Measurements from ENCODE around the gene DOK6.
A peak's percentile ranks its signal among the peaks of the same experiment; 100 is the strongest.
"Not testable (repeated sequence)": the region's sequence is repeated elsewhere in the genome, so short reads cannot be mapped to it uniquely, and the experiment has no call there.

Gene DOK6
- total RNA-seq, result 0 to 0.30 (median 0) reads per million in 4 donors

DNA sequence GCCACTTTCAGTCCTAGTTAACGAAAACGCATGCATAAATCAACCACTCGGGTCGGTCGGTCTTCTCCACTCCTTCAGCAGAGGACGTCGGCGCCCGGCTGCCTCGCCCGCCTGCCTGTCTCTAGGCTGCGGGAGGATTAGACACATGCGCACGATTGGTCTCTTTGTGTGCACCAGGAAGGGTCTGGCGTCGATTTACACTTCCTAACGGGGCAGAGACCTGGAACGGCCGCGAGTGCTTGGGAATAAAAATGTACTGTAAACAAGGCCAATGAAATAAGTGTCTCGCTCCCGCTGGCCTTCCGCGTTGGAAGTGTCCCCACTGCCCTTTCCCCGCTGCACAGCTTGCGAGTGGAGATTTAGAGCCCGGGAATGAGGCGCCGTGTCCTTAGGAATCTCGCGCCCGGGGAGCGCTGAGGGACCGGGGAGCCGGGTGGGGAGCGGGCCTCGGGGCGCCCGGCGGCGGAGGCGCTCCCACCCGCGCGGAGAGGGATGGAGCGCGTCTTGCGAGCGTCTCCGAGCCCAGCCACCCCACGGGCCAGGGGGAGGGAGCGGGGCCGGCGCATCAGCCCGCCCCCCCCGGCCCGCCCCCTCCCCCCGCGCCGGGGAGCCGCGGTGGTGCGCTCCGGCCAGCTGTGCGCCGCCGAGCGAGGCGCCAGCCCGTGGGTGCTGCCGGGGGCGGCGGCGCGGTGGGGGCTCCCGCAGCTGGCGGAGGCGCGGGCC is at the start of gene DOK6:
Gene DOK6 (plus strand): TSS at position 636 of the 723 bp plus-strand sequence.
- peak in 1 of 5 donors; percentile 8 for DNase-seq

DNA sequence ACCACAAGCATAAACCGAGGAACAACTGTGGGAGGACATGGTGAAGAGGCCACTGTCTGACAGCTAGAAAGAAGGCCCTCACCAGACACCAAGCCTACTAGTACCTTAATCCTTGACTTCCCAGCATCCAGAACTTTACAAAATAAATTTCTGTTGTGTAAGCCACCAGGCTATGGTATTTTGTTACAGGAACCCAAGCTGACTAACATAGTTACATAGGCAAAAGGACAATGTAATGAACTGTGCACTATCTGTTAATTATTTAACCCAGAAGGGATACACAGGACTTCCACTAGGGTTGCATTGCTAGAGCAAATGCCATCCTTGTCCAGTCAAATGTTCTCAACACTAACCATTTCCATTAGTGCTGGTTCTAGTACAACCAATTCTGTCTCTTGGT is 47.7 kb upstream of the DOK6 start:
- DNase-seq, result no peak

GRCh38 chr18:69357590-69357989 is 43.1 kb upstream of the DOK6 start:
- DNase-seq, result no peak

DNA sequence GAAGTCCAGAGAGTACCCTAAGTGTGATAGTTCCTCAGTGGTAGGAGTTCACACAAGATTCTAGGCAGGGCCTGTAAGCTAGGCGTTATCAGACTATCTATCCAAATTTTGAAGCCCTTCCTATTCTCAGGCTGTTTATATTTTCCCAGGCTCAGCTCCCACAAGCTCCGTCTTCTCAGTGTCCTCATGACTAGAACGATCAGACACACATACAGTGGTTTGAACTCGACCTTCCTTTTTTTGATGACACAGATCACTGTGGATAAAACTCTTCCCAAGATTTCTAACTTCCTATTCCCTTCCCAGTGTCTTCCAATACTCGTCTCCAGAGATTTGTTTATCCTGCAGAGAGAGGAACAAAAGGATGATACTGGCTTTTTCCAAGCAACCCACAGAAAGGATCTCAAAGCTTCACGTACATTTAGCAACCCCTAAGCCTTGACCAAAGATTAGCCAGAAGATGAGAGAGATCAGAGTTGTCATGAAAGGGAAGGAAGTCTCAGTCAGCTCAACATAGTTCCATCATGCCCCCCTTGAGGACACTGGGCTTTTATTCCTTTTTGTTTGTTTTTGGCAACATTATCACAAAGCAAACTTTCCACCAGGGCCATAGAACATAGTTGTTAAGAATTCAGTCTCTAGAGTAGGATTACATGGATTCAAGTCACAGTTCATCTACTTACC is 42.3 kb upstream of the DOK6 start:
- no peak for DNase-seq

- not testable (repeated sequence) for DNase-seq
Measured at GRCh38 chr18:69359768-69360167, 40.9 kb upstream of the DOK6 start.

DNA sequence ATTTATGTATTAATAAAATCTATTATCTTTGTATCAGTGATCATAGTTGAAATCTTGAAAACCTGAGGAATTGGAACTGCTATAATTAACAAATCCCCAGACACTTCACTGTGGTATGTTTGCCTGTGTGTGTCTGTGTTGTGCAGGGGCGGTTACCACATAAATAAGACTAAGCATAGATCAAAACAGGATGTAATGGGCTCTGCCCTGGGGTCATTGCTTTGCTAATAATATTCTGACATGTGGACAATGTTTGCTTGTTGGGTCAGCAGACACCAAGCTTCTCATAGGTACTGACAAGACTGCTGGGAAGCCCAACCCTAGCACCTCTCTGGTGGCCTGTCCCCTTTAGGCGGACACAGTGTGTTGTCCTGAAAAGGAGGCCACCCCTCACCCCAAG is 35.8 kb upstream of the DOK6 start:
- no peak for DNase-seq

DNA sequence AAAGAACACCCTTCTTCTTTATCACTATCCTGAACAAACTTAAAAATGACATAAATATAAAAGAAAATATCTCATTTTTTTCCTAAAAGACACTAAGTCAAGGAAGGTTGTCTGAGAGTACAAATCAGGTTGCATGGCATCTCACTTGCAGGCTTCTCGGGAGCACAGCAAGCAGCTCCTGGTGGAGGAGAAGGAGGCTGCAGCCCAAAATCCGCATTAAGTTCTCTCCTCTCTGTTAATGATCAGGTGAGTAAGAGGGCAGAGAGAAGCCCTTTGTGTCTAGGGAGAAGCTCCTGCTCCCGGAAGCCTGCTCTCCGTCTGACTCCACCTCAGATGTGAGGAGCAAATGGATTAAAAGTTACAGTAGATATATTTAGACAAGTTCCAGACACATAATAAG is 35.0 kb upstream of the DOK6 start:
- DNase-seq, result no peak

- DNase-seq, result no peak
Measured at GRCh38 chr18:69367104-69367503, 33.6 kb upstream of the DOK6 start.

GRCh38 chr18:69371729-69372128 is 29.0 kb upstream of the DOK6 start:
- no peak for DNase-seq

DNA sequence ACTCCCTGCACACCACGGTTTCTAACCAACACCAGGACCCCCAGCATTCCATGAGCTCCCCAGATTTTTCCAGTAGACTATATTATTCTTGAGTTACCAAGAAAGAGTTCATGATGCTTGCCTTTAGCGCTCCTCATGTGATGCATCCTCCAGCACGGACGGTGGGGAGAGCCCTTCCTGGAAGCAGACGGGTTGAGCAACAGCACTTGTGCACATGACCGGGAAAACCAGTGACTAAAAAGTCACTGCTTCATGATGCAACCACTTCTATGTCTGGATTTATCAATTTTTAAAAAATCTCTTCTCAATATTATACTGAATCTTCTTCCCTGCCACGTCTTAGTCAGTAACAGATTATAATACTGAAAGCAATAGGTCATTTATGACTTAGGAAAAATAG is 20.4 kb upstream of the DOK6 start:
- no peak for DNase-seq

DNA sequence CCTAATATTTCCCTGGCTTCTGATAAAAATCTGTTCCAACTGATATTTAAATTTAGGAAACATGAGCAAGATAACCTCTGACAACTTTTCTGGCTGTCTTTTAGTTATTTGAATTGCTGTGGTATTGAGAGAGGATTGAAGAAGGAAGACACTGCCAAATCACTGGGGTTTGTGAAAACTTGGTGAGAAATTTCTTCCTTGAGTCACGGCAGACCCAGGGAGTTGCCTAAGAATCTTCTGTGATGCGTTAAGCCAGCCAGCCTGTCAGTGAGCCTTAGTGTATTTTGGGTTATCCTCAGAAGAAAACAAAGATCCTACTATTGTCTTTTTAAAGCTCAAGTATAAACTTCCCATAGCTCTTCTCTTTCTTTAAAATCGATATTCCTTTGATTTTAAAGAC is 17.5 kb upstream of the DOK6 start:
- DNase-seq, result no peak

GRCh38 chr18:69387186-69387585 is 13.5 kb upstream of the DOK6 start:
- no peak for DNase-seq

- DNase-seq, result no peak
Measured at GRCh38 chr18:69388222-69388621, 12.5 kb upstream of the DOK6 start.

DNA sequence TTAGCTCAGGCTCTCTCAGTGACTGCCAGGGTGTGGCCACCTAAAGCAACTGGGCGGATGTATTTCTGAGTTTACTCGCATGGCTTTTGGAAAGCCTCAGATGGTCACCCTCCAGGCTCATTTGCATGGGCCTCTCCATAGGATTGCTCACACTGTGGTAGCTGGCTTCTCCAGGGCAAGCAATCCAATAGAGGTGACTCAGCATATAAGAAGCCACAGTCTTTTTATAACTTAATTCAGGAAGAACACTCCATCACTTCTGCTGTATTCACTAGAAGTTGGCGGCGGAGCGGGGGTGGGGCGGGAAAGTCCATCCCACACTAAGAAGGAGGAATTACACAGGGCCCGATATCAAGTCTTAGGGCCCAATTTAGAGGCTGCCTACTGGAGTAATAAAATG is 3.6 kb upstream of the DOK6 start:
- no peak for DNase-seq

DNA sequence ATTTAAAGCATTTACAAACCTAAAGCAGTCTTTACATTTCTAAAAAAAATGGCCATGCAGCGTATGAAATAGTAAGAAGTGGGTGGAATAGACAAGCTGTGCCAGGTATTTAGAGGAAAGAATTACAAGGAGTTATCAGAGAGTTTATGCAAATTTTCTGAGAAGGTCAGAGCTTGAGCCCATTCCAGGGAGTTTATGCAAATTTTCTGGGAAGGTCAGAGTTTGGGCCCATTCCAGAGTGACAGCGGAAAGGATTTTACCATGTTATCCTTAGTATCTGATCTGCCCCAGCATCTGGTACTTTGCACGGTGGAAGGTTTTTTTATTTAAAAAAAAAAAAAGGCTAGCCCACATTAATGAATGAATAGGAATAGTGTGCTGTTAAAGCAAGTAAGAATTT is 1.4 kb upstream of the DOK6 start:
- DNase-seq, result no peak

DNA sequence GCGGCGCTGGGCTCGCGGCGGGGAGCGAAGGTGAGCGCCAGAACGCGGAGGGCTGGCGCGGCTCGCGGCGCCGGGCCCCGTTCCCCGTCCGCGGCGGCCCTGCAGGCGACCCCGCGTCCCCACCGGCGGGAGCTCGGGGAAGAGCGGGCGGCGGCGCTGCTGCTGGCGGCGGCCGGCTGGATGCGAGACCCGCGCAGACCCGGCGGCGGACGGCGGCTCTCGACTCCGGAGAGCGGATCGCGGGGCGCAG is 213 bp downstream of the DOK6 start:
- no peak for DNase-seq

GRCh38 chr18:69401226-69401971 is 711 bp downstream of the DOK6 start:
- DNase-seq, result no peak

GRCh38 chr18:69401972-69402532 is 1.4 kb downstream of the DOK6 start:
- no peak for DNase-seq

- DNase-seq, result no peak
Measured at GRCh38 chr18:69402533-69402989, 1.9 kb downstream of the DOK6 start.

DNA sequence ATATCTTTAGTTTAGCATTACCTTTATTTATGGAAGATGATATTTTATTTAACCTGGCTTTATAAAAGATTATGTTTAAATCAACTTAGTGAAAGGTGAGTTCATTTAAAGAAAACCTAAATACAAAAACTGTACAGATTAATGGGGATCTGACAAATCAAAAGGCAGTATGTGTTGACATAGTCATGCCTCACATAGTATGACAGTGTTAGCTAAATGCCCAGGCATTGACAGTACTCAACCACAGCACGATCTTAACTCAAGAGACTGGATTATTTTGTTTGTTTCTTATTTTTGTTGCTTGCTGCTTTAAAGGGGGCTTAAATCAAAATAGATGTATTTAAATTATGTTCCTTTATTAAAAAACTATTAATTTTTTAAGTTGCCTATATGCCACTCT is 7.8 kb downstream of the DOK6 start:
- DNase-seq, result no peak

DNA sequence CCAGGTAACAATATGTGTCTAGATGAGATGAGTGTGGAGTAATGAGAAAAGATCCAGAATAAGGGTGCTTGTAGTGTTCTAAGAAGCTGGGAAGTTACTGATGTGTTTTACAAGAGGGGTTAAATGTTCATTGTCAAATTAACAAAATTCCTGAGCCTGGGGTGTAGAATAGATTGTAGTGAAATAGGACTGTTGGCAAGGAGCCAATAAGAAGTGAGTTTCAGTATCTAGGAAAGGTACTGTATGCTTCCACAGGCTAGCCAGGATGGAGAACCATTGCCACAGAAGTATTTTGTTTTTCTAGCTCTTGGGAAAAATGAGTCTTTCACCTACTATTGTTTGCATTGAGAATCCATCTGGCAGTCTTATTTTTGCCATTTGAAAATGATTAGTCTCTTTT is 10.5 kb downstream of the DOK6 start:
- no peak for DNase-seq

- no peak for DNase-seq
Measured at GRCh38 chr18:69414184-69414583, 13.5 kb downstream of the DOK6 start.

DNA sequence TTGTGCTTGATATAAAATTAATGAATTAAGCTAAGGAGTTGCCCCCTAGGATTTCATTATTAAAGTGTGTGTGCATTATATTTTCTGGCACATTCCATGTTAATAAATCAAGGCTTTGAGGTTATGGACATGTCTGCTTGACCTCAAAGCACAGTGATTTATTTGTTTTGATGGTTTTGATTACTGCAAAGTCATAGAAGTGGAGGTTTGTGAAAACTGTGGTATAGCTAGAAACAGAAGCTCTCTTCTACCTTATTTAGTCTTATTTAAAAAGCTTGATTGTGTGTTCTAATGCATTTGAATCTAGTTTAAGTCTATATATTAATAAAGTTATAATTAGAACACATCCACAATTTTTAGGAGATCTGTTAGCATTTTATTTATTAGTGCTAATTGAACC is 32.2 kb downstream of the DOK6 start:
- DNase-seq, result no peak

GRCh38 chr18:69435000-69435399 is 34.3 kb downstream of the DOK6 start:
- no peak for DNase-seq
